NOMO-1 treated with dmso at 0.1 percent for 144 hours (cell line): ENCODE measurements around the gene CNBP.

ENCODE experiments used
- DNase-seq: peaks from one replicate; lab custom pipeline; 2025; ENCODE audit not compliant: unreplicated experiment; lab: John Stamatoyannopoulos, UW

Gene CNBP

GRCh38 chr3:129132097-129132866, 51.4 kb downstream of the CNBP start:
- DNase-seq: no peak

- DNase-seq: no peak
Observed at GRCh38 chr3:129131465-129132088, 52.1 kb downstream of the CNBP start.

GRCh38 chr3:129130291-129130813, 53.3 kb downstream of the CNBP start:
- DNase-seq: no peak

- no peak for DNase-seq
Observed at GRCh38 chr3:129128357-129129155, 55.1 kb downstream of the CNBP start.

- no peak for DNase-seq
Observed at GRCh38 chr3:129126726-129127280, 56.9 kb downstream of the CNBP start.

GRCh38 chr3:129123314-129124060, 60.2 kb downstream of the CNBP start:
- DNase-seq: peak; percentile 94

- no peak for DNase-seq
Observed at GRCh38 chr3:129122412-129123011, 61.2 kb downstream of the CNBP start.

- DNase-seq: peak; percentile 52
Observed at GRCh38 chr3:129121792-129122411, 61.8 kb downstream of the CNBP start, which contains the start of gene RAB43. Gene RAB43, minus strand, starts transcription at chr3:129121804. Its CDS starts 315 bp downstream, at chr3:129121489.

GRCh38 chr3:129121016-129121791, 62.5 kb downstream of the CNBP start:
- DNase-seq: peak; percentile 52

- DNase-seq: peak; percentile 99
Observed at GRCh38 chr3:129120254-129121004, 63.3 kb downstream of the CNBP start.

- no peak for DNase-seq
Observed at GRCh38 chr3:129119365-129120100, 64.2 kb downstream of the CNBP start.

- no peak for DNase-seq
Observed at GRCh38 chr3:129118745-129119144, 65.0 kb downstream of the CNBP start.
